ENCODE measurements around the gene MICU1.

Gene MICU1

GRCh38 chr10:72601144-72601543 is 24.7 kb downstream of the MICU1 start:
- H3K4me3 ChIP-seq (IDR thresholded peaks at IDR 0.05; ENCODE audit: insufficient read depth, low read depth, low read length): no peak overlapping the region

DNA sequence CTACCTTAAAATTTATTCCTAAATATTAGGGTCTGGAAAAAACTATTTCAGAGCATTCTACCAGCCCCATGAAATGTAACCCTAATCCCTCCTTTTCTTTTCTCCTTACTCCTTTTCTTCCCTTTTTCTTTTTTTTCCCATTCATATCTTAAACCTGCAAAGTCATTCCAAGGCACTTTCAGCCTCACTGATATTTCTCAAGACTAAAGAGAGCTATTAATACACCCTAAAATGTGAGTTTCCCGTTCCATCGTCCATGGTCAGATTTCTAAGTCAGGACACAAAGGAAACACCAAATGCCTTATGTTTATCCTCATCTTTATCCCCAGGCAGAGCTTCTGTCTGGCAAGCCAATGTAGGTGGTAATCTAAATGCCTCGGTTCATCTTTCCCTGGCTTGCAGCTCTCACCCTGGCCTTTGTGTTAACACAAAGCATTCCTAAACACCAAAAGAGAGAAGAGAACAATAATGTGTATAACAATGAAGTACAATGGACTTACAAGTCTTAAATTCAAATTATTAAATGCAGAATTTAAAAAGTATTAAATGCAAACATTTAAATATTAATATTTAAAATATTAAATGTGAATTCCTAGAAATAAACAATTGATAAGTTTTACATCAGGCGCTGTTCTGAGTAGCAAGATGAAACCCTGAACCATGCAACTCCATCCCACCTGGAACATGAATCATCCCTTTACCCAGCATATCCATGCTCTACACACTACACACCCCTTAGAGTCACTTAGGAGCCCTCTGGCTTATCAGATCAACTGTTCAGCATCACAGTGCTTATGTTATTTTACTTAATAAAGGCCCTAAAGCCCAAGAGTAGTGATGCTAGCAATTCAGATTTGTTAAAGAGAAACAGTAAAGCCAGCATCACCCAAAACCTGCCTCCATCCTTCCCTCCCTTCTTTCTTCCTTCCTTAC is 26.8 kb downstream of the MICU1 start:
- Histone ChIP-seq H3K4me3 (IDR thresholded peaks at IDR 0.05; ENCODE audit: insufficient read depth, low read depth, low read length) (no peak overlapping the region), H3K79me2 (ENCODE audit: insufficient read depth, low read depth) (no peaks in the 10 kb centered on the region), H2AFZ (ENCODE audit: low read depth) (no peak overlapping the region), H3K36me3 (ENCODE audit: insufficient read depth) (no peaks in the 10 kb centered on the region), H3K4me2 (no peak overlapping the region), H3K27ac (no peak overlapping the region), H4K20me1 (ENCODE audit: insufficient read depth) (no peaks in the 10 kb centered on the region), H3K9ac (no peak overlapping the region), H3K27me3 (ENCODE audit: insufficient read depth, low read depth) (no peaks in the 10 kb centered on the region), H3K4me1 (ENCODE audit: low read depth, poor library complexity, severe bottlenecking) (peaks cover 34% of the 10 kb centered on the region)
- TF ChIP-seq, protein P1, sequence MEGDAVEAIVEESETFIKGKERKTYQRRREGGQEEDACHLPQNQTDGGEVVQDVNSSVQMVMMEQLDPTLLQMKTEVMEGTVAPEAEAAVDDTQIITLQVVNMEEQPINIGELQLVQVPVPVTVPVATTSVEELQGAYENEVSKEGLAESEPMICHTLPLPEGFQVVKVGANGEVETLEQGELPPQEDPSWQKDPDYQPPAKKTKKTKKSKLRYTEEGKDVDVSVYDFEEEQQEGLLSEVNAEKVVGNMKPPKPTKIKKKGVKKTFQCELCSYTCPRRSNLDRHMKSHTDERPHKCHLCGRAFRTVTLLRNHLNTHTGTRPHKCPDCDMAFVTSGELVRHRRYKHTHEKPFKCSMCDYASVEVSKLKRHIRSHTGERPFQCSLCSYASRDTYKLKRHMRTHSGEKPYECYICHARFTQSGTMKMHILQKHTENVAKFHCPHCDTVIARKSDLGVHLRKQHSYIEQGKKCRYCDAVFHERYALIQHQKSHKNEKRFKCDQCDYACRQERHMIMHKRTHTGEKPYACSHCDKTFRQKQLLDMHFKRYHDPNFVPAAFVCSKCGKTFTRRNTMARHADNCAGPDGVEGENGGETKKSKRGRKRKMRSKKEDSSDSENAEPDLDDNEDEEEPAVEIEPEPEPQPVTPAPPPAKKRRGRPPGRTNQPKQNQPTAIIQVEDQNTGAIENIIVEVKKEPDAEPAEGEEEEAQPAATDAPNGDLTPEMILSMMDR (conservative IDR thresholded peaks at IDR 0.05; ENCODE audit: low read depth, low read length): no peak

More at GRCh38 chr10:72601144-72601543, 24.7 kb downstream of the MICU1 start:
- TF ChIP-seq, protein P1 (conservative IDR thresholded peaks at IDR 0.05; ENCODE audit: low read depth, low read length): no peak
- H3K27me3 ChIP-seq (ENCODE audit: insufficient read depth, low read depth): no peaks in the 10 kb centered on the region
- no peak overlapping the region for H3K9ac ChIP-seq
- H3K4me1 ChIP-seq (ENCODE audit: low read depth, poor library complexity, severe bottlenecking): peaks cover 34% of the 10 kb centered on the region
- no peaks in the 10 kb centered on the region for H4K20me1 ChIP-seq (ENCODE audit: insufficient read depth)
- H3K27ac ChIP-seq: no peak overlapping the region
- H3K36me3 ChIP-seq (ENCODE audit: insufficient read depth): no peaks in the 10 kb centered on the region
- H2AFZ ChIP-seq (ENCODE audit: low read depth): no peak overlapping the region
- 0 out of 2 replicates have a peak overlapping the region, but pooled peaks have one; percentile 19 for H3K4me2 ChIP-seq
- H3K79me2 ChIP-seq (ENCODE audit: insufficient read depth, low read depth): no peaks in the 10 kb centered on the region

GRCh38 chr10:72597897-72598296 is 28.0 kb downstream of the MICU1 start:
- H3K27ac ChIP-seq: no peak overlapping the region
- no peaks in the 10 kb centered on the region for H3K79me2 ChIP-seq (ENCODE audit: insufficient read depth, low read depth)
- no peaks in the 10 kb centered on the region for H4K20me1 ChIP-seq (ENCODE audit: insufficient read depth)

DNA sequence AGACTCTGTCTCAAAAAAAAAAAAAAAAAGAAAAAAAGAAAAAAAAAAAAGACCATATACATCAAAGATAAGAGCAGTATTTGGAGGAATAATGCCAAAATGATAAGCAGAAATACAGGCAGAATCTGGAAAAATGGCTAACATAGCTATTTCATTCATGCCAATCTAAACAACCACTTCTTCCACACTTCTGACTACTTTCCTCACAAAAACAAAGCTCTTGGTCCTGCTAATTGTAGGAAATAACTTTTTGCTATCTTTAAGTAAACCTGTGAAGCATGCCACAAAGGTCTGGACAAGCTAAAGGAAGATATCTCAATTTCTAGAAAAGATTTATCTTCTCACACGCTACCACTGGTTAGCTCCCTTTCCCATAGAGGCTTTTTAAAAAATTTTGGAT is 30.4 kb downstream of the MICU1 start:
- Histone ChIP-seq H2AFZ (ENCODE audit: low read depth) (no peak overlapping the region), H3K9ac (no peak overlapping the region), H3K4me1 (ENCODE audit: low read depth, poor library complexity, severe bottlenecking) (peaks cover 18% of the 10 kb centered on the region), H3K27ac (no peak overlapping the region), H3K36me3 (ENCODE audit: insufficient read depth) (no peaks in the 10 kb centered on the region), H3K79me2 (ENCODE audit: insufficient read depth, low read depth) (no peaks in the 10 kb centered on the region), H3K27me3 (ENCODE audit: insufficient read depth, low read depth) (no peaks in the 10 kb centered on the region), H4K20me1 (ENCODE audit: insufficient read depth) (no peaks in the 10 kb centered on the region), H3K4me3 (IDR thresholded peaks at IDR 0.05; ENCODE audit: insufficient read depth, low read depth, low read length) (no peak overlapping the region), H3K4me2 (no peak overlapping the region)
- TF ChIP-seq, protein P1 (conservative IDR thresholded peaks at IDR 0.05; ENCODE audit: low read depth, low read length): no peak

More at GRCh38 chr10:72597897-72598296, 28.0 kb downstream of the MICU1 start:
- no peak overlapping the region for H2AFZ ChIP-seq (ENCODE audit: low read depth)
- TF ChIP-seq, protein P1 (conservative IDR thresholded peaks at IDR 0.05; ENCODE audit: low read depth, low read length): no peak
- peak overlapping the region; percentile 31 for H3K4me2 ChIP-seq
- H3K27me3 ChIP-seq (ENCODE audit: insufficient read depth, low read depth): no peaks in the 10 kb centered on the region
- H3K9ac ChIP-seq: no peak overlapping the region
- H3K4me3 ChIP-seq (IDR thresholded peaks at IDR 0.05; ENCODE audit: insufficient read depth, low read depth, low read length): no peak overlapping the region
- H3K36me3 ChIP-seq (ENCODE audit: insufficient read depth): no peaks in the 10 kb centered on the region
- peaks cover 34% of the 10 kb centered on the region for H3K4me1 ChIP-seq (ENCODE audit: low read depth, poor library complexity, severe bottlenecking)

Measured in KMS-11 (cell line).